ENCODE measurements around the gene C13orf42.

The C13orf42 gene

DNA sequence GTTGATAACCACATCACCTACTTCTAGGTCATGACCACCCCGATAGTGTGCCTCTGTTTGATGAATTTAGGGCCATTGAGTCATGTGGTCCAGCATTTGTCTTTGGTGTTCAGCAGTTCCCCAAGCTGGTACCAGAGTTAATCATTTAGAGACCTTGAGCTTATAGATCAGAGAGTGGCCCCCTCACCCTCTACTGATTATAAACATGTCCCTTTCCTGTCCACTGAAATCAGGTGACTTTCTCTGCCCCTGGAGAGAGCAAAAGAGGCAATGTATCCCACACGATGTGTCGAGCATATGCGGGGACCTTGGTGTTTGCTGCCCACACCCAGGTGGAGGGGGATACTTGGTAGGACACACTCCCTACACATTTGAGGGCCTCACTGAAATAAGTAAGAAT lies 46.3 kb downstream of the C13orf42 start:
- no peak for DNase-seq

GRCh38 chr13:51063909-51064308 lies 47.2 kb downstream of the C13orf42 start:
- no peak for DNase-seq

DNA sequence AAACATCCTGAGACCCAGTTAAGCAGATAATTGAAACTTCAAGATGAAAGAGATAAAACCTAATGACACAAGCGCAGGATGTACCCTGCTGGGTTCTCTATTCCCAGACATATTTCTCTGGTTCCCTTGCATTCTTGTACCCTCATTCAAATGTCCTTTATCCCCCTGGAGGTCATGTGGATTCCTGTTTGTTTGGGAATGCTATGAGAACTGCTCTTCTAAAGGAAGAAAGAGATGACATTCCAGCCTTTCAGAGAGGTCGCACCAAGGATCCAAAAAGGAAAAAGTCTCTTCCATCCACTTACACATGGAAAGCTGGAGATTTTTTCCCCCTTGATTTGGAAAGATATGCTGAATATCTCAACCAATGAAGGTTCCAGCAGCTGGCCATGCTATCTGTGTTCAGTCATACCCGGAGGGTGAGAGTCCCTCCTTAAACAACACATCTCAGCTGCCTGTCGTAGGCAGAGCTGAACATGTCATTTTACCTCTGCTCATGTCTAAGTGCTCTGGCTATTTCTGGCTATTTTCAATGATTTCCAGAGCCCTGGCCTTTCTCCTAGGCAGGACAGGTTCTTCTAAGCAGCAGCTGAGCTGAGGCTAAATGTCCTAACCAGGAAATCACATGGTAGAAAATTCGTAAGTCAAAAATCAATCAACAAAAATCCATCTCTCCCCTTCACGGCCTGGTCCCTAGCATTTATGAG lies 52.5 kb downstream of the C13orf42 start:
- no peak for DNase-seq

DNA sequence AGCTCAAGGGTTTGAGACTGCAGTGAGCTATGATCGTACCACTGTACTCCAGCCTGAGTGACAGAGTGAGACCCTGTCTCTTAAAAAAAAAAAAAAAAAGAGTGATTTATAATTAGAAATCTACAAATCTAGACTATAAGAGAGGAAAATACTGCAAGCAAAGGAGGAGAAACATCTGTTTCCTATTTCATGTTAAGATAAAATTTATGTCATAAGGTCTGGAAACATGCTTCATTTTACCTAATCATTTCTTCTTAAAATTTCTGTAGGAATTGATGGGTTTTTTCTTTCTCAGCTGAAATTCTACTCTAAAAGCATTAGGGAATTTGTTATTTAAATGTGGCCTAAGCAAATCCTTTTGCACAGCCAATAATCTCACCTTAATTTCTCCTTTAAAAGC lies 53.2 kb downstream of the C13orf42 start:
- no peak for DNase-seq

GRCh38 chr13:51057001-51057400 lies 54.1 kb downstream of the C13orf42 start:
- no peak for DNase-seq

- DNase-seq: no peak
Measured at GRCh38 chr13:51052581-51052980, 58.5 kb downstream of the C13orf42 start.

DNA sequence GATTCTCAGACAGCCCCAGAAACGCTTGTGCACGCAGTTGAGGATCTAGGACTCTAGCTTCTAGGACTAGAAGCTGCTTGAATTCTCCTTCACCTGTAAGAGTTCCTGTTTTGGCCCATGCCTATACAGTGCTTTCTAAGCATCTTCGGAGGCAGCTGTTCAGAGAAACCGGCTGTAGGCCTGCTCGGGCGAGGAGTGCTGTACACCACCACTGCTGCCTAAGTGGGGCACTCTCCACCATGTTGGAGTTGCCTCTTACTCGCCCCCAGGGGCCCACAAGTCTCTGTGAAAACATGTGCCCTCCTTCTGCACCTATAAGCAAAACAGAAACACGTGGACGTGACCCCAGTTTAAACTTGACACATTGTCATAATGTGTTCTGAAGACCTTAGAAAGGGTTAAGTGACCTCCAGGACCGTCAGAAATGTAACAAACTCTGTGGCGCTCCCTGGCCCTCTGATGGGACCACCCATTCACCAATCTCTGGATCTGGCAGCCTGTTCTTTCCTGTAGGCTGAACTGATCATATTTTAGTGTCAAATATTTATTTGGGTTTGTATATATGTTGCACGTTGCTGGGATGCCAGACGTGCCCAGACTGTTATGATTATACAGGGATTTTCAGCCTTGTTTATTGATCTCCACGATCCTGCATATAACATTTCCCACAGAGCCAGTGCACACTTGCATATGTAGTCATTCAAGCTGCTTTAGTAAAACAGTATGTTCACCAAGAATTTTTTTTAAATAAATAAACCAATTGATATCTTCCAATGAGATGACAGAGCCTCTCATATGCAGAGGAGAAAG lies 60.8 kb downstream of the C13orf42 start:
- no peak for DNase-seq

DNA sequence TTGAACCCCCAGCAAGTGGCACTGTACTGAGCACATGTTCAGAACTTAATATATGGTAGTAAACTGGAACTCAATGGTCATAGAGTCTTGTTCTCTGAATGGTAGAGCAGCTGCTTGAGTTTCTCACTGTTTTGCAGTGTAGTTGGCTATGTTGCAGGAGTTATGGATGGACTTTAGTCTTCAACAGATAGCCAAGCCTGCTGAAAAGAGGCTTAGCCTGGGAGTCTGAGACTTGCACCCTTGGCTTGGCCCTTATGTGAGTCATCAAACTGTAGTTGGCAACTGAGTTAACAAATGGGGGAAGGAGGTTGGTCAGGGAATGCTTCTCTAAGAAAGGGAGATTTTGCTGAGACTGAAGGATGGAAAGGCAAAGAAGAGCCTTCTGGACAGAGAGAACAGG lies 62.5 kb downstream of the C13orf42 start:
- DNase-seq: no peak

GRCh38 chr13:51048166-51048461 lies 63.0 kb downstream of the C13orf42 start:
- no peak for DNase-seq

- DNase-seq: no peak
Measured at GRCh38 chr13:51047434-51048165, 63.5 kb downstream of the C13orf42 start.

- DNase-seq: no peak
Measured at GRCh38 chr13:51045451-51045850, 65.6 kb downstream of the C13orf42 start.

DNA sequence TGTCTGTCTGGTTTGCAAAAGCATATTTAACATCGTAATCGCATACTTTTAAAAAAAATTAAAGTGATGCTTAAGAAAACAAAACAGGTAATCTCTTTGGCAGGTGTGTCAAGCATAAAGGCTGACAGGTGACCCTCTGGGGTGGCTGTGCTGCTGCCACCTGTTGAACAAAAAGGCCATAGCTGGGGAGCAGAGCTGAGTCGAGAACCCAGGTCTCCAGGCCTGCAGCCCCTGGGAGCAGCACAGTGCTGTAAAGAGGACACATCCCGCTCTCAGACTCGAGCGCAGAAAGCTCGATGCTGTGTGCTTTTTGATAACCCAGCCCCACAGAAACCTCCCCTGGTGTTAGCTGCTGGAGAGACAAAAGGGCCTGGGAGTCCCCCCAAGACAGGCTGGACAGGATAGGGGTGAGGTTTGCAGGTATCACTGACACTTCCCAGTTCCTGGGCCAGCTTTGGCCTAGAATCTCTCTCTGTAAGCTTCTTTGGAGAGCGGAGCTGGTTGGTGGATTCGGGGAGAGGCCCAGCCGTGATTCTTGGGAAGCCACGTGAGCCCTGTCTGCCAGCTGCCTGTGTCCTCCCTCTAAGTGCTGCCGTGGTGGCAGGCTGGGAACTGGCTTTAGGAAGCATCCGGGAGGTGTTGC lies 66.9 kb downstream of the C13orf42 start:
- no peak for DNase-seq

- no peak for DNase-seq
Measured at GRCh38 chr13:51043310-51043709, 67.8 kb downstream of the C13orf42 start.

DNA sequence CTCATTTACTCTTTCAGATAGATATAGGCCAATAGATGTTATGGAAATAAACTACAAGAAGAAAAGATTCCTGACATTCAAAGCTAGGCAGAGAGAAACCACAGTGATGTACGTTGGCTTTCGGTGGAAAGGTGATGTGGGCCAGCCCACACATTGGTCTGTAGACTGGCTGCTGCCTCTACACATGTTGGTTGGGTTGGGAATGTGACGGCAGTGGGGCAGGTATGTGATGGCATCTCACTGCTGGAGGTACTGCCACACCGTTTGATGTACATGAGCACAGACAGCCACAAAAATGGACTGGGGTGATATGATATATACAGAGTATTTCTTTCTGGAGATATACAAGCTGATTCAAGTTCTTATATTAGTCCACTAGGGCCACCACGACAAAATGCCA lies 69.4 kb downstream of the C13orf42 start:
- DNase-seq: no peak

- DNase-seq: no peak
Measured at GRCh38 chr13:51041126-51041525, 69.9 kb downstream of the C13orf42 start.

GRCh38 chr13:51040431-51040830 lies 70.6 kb downstream of the C13orf42 start:
- DNase-seq: no peak

GRCh38 chr13:51036418-51036817 lies 74.7 kb downstream of the C13orf42 start:
- DNase-seq: no peak

DNA sequence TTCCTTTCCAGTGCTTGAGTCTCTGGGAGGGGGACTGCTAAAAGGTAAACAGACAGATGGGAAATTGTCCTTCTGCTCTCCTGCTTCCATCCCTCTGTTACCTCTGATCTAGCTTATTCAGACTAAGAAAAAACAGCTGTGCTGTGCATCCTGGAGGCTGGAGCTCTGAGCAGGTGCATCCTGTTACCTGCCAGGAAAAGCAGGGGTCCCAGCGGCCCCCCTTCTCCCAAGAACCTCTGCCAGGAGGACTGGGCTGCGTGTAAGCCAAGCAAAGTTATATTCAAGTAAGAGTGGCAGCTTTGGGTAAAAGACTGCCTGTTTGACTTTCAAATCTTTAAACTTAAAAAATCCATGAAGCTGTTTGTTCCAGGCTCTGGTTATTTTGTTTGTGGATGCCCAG lies 75.1 kb downstream of the C13orf42 start:
- DNase-seq: no peak

GRCh38 chr13:51035469-51035868 lies 75.6 kb downstream of the C13orf42 start:
- DNase-seq: no peak

- no peak for DNase-seq
Measured at GRCh38 chr13:51034906-51035305, 76.2 kb downstream of the C13orf42 start.

- no peak for DNase-seq
Measured at GRCh38 chr13:51033421-51034185, 77.5 kb downstream of the C13orf42 start.

DNA sequence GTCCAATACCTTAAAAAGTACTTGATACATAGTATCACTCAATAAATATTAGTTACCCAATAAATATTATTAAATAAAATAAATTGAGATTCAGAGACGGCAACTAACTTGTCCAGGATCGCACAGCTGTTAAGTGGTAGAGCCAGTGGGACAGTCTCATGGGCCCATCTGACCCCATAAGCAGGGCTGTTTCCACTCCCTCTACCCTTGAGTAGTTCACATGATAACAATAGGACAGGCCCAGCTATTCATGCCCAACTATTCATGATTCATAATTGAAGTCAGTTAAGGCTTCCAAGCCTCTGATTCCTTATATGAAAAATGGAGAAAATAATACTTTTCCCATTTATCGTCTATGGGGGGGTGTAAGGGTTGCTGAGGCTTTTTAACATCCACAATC lies 78.2 kb downstream of the C13orf42 start:
- DNase-seq: no peak

Data from 8988T (cell line).